Fibroblast of skin of left quadriceps (primary cell): Measurements from ENCODE around the gene PTPRN2.

Experiments used
- DNase-seq, 2 experiments: peaks; one replicate each; pipeline ENCODE4 v3.0.0-alpha.2; 2013; ENCODE audit warnings: low read depth in 2 of 2

Gene PTPRN2

DNA sequence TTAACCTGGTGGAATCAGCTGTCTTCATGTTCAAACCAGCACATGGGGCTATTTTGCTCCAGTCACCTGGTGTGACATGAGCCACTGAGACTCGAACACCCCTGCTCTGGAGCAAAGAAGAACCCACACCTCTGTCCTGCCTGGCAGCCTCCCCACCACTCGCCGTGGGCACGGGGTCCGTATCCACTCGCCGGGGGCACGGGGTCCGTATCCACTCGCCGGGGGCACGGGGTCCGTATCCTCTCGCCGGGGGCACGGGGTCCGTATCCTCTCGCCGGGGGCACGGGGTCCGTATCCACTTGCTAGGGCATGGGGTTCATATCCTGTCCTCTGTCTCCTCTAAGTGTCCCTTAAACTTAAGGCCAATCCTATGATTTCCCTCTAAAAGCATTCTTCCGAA, 558.7 kb downstream of the PTPRN2 start:
- no peak for DNase-seq

DNA sequence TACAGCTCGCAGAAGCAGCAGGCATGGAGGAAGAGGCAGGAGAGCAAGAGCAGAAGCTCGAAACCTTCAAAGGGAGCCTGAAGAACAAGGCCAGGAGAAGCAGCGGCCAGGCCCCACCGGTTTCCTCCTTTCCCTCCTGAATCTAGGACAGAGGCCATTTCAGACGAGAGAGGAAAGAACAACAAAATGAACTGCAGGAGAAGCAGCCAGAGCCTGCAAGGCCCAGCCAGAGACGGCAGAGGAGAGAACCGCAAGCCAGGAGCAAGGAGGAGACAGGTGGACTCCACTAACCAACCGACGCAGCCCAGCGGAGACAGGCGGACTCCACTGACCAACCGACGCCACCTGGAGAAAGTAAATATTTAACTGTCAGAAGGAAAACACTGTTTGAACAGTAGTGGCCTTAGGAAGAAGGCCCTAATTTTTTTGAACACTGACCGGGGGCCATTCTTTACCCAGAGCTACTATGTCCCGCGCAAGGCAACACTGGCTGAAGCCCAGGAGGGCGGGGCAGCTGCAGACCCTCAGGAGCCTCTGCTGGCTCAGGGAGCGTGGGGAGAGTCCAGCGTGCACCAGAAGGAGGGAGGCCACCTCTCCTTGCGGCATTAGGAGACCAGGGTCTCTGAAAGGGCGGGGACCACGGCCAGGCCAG, 559.2 kb downstream of the PTPRN2 start:
- no peak for DNase-seq

DNA sequence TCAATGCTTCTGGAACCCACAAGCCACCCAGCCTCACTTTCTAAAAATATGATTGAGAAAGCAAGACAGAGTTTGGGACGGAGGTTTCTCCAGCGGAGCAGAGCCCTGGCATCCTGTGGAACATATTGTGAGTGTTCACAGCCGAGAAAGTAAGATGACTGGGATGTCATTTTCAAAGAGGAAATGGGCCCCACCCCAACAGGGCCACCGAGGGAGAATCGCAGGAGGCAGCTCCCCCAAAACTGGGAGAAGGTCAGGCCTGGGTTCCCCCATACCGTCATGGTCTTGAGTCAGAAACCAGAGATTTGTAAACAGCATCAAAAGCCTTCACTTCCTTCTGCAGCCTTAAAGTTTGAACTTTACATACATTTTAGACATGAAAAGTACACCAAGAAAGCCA, 560.0 kb downstream of the PTPRN2 start:
- DNase-seq: no peak

DNA sequence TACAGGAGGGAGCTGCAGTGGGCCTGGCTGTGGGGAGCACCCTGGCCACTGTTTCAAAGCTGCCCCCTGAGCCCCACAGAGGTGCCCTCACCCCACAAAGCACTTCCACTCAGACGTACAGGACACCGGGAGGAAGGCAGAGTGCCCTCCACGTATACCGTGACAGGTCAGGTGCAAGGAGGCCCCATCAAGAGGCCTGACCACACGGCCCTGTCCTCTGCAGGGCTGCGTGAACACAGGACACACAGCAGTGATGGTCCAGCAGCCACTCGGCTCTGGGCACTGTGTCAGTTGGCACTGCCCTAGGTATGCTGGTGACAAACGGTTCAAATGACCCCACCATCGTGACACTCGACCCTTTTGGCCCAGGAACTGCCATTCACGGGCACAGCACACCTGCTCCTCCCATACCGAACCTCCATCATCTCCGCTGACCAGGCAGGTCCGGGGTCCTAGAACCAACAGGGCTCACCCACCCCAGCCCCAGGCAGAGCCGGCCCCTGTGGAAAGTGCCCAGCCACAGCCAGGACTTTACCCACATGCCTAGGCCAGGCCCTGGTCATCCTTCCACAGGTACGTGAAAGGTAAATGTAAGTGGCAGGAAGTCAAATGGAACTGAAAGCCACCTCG, 560.9 kb downstream of the PTPRN2 start:
- no peak for DNase-seq

DNA sequence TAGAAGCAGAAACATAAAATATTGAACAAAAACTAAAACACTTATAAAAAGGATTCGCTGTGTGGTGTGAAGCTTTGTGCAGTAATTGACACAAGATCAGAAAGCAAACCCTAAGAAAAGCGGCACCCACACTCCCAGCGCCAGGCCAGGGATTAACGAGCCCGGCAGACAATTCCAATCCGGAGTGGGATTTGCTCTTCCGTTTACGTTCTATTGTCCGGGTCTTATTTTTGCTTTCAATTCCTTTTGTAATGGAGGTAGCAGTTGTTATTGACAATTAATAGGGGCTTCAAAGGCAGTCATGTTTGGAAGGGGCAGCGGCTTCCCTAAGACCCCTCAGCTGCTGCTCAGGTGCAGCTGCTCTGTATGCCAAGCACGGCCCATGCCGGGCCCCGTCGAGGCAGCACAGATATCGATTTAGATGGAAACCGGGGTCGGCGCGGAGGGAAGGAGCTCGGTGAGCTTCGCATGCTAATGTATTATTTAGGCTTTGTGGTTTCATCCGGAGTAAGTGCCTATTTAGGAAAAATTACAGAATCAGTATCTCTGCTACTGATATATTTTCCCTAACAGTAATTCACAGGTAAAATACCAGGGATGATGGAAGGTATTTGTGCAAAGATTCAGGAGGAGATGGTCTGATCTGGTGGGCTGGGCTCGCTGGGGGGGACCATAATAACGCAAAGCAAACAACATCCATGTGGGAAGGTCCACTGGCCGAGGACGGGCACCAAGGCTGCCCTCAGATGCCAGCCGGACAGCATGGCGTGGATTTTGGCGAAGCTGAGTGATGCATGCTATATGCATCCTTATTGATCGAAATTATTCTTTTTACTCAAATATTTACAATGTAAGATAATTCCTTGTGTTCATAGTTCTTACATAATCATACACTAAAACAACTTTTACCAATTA, 561.7 kb downstream of the PTPRN2 start:
- no peak for DNase-seq

DNA sequence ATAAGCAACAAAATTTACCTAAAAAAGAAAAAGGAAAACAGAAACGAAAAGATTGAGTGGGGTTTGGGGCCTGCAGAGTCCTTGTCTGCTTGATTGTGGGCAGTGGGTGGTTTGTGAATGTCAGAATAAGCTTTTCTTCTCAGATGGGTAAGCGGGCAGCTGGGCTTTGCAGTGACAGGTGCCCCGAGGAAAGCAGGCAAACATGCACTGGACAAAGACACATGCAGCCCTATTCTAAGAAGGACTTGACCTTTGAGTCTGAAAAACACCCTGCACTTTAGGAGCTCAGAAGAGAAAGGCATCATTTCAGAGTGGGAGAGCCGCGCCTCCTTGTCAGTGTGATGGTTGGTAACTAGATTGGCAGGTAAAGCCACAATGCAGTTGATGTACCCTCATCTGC, 562.7 kb downstream of the PTPRN2 start:
- no peak for DNase-seq

DNA sequence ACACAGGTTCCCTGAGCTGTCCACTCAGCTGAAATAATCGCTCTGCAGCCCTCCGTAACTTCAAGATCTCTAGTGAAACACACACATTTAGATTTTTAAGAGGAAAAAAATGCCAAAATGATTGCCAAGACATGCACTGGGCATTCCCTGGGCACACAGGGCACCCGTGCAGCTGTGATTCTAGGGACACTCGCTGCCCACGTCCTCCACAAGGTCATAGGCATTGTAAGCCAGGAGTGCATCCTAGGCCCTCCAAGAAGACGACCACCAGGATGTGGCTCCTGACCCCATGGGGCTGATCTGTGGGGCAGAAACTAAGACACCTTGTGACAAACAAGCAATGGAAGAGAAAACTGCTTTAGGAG, 563.3 kb downstream of the PTPRN2 start:
- no peak for DNase-seq

DNA sequence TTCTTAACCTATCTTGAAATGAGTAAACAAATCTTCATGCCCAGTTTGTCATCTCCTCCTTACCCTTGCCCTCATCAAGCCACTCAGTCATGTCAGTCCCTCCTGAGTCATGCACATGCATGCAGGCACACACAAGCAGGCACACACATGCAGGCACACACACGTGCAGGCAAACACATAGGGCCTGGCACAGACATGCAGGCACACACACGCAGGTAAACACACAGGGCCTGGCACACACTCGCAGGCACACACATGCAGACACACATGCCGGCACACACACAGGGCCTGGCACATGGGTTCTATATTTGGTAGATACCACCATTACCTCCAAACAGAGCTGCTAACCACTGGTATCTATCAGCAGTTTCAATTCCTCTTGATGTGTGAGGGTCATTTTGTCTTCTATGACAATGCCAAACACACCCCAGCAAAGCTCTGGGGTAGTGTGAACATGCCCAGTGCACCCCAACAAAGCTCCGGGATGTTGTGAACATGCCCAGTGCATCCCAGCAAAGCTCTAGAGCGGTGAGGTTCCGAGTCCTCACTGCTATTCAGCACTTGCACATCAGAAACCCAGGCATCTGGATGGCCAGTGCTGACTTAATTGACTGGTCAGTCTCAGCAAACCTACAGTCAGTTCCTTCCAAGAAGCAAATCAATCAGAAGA, 563.8 kb downstream of the PTPRN2 start:
- no peak for DNase-seq

DNA sequence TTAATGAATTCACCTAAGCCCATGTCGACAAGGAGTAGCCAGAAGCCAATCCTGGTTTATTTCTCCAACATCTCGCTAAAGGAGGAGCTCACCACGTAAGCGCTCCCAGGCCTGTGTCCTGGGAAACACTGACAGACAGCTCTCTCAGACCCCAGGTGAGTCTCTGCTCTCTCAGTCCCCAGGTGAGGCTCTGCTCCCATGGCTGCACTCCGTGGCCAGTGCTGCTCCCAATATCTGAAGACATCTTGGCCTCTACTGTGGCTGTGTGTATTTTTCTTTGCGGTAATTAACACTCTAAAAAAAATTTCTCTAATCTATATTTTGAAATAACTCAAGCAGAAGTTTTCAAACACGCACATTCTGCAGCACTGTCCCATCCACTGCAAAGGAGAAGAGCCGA, 564.5 kb downstream of the PTPRN2 start:
- DNase-seq: no peak

DNA sequence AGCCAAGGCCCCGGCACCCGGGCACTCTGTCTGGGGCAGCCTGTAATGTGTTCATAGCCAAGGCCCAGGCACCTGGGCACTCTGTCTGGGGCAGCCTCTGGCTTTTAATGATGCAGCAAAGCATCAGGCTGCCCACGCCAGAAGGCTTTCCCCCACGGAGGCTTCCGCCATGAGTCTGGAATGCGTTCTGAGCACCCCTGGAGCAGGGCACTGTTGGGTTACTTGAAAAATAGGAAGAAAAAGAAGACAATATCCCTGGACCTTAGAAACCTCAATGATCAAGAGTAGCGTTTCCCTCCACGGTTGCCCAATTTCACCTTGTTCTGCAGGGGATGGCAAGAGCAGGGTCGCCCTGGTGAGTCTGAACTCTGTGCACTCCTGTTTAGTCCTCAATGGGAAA, 565.0 kb downstream of the PTPRN2 start:
- no peak for DNase-seq

DNA sequence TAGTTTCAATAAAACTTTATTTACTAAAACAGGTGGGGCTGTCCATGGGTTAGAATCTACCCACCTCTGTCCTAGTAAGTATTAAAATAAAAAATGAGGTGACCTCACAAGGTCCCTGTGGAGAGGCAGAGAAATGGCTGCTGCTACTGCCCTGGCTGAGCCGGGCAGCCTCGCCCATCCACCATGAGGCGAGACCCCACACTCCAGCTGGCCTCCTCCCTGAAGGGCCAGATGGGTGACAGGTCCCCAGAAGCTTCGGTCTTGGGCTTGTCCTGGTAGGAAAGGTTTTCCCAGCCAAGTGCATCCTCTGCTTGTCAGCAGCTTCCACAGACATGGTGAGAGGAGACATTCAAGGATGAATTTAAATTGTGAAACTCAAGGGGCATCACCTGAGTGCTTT, 565.8 kb downstream of the PTPRN2 start:
- DNase-seq: no peak

DNA sequence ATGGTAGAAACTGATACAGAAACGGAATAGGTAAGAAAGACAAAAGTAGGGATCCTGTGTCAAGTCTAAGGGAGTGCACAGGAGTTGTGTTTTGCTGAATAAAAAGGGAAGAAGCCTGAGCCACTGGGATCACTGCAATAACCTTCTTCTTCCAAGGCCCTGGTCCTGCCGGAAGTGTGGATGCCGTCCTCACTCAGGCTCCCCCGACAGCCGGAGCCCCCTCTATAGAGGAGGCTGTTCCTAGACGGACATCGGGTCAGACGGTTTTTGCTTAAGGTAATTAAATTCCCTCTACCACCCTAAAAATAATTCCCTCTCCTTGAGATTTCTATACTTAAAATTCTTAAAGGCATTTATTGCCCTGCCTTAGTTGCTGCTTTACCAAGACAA, 566.9 kb downstream of the PTPRN2 start:
- no peak for DNase-seq

DNA sequence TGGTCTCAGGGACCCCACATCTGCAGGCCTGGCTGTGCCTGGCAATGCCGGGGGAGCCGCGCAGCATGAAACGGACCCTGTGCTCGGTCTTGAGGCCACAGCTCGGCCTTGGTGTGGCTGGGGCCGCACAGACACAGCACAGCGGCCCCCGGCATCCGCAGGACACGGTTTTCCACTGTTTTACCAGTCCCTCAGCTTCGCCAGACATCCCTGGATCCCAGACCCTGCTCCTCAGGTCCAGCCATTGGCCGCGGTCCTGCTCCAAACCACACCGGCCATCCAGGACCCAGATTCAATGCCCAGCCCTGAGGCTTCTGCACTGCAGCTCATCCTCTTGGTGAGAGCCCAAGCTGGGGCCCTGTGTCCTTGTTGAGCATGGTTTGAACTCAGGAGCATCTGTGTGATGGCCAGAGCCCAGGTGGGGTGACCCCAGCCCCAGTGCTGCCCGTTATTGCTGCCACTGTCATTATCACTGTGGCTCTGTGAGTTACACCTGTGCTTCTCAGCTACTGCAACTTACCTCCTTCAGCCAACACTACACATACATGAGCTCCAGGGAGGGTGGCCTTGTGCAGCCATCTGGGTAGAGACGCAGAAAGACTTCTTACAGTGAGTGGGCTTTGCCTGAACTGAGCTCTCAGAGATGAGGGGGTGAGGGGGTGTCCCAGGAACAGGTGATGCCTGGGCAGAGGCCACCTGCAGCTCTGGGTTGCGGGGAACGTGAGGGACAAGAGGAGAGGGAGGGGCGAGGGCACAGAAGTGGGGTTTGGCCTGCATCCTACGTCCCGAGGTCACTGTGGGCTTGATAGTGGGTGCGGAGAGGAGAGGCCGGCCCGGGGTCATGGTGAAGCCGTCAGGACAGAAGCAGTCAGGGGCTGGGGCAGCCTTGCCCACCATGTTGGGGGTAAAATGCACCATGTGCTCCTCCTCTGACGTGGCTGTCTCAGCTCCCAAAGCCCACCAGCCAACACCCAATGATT, 567.6 kb downstream of the PTPRN2 start:
- DNase-seq: no peak

DNA sequence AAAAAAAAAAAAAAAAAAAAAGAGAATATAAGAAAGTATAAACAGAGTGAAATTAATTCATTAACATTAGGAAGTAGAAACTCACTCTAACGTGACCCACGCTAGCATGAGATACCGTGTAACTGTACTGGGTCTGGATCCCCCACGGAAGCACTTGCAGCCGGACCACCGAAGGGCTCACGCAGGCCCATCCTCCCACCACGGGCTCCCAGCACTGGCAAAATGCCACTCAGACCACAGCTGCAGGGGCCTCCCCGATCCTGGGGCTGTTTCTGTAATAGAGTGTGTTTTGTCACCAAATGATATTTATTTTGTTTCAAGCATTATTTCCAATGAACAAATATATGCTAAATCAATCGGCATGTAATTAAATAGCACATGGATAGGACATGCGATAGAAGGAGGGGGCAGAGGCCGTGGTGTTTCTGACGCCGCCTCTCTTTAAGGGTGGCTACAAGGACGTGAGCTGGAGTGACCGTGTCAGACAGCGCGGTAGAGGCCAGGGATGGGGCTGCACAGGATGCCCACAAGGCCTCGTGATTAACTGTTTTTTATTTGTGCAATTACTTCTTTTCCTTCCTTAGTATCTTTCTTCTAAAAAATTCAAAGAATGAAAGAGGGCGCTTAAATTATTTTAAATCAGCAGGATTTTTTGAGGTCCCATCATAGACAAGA, 568.5 kb downstream of the PTPRN2 start:
- no peak for DNase-seq

DNA sequence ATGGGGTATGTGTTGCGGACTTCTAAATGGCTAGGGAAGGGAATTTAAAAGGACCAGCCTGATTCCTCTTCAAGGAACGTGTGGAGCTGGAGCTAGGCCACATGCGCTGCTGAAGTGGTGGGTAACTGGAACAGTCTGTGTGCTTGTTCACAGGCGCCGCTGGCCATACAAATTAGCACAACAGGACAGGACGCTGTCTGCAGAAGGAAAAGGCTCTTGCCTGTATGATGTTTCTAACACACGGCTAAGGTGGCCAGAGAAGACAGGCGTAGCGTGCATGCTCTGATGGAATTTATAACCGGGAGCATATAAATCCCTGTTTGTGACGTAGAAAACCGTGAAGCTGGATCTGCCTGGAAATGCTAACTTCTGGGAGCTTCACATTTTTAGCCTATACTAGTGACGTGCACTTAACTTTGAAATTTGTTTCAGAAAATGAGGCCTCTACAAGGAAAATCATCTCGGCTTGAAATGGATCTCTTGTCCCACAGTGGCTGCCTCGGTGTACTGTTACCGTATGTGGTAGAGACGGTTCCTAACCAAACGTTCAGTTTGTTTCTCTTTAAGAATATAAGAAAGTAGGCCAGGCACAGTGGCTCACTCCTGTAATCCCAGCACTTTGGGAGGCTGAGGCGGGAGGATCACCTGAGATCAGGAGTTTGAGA, 569.4 kb downstream of the PTPRN2 start:
- DNase-seq: no peak

DNA sequence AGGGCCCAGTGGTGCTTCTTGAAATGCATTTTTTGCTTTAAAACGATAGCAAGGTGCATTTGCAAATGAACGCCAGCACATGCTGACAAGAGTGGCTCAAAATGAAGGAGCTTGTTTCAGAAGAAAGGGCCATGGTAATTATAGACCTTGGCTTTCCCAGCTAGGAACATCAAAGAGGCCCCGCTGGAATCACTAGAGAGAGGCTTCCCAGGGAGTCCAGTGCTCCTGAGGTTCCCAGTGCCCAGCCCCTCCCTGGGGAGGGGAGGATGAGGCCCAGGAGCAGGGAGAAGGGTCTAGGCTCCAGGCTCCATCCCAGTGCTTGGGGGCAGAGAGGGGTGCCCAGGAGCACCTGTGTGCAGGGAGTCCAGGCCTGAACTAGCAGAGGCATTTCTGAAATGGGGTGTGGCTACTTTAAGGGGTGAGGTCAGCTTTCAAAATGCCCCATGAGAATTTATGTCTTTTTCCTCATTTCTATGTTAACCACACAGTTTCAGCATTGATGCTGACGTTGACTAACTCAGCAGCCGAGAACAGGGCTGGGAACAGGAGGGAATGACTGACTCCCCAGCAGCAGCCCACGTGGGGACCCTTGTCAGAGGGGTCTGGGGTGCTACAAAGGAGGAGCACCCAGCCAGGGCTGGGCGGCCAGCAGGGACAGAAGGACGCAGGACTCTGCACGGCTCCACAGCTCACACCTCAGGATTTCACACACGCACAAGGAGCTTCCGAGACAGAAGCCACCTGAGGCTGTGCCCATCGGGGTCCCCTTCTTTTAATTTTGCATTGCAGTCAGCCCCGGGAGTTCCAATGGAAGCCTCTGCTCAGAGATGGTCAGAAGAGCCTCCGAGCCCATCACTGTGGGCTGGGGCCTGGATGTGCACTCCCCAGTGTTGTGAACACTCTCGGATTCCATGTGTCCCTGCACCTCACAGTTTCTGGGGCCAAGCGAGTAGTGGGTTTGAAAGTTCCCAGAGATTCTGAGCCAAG, 570.2 kb downstream of the PTPRN2 start:
- no peak for DNase-seq

DNA sequence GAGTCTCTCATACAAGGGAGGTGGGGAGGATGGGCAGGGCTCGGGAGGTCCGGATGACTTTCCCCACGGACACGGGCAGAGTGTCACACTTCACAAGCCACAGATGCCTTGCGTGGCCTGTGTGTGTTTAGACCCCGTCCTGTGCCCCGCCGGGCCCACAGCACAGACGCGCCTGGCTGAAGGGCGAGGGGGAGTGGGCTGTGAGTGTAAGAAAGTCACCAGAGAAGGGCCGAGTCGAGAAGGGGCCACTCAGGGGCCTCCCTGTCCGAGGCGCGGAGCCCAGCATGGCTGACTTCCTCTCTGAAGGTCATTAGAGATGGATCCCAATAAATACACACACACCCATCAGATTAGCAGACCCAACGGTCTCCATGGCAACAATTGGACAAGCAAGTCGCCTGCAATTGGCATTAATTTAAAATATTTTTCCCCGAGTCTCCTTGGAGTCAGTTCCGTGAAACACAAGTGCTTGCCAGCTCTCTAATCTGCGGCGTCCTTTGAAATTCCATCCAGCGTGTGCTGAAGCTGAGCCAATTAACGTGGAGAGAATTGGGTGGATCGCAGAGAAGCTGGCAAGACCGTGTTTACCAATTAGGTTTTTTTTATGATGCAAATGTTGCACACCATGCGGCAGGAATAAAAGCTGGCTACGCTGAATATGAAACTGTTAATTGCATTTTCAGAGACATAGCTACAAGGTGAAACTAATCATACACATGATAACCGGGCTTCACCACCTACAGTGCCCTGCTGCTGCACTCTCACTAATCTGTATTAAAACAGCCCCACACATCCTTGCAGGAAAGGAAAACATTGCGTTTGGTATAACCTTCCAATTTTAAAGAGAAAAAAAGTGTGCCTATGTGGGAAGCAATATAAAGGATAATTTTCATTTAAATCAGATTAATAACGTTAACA, 571.2 kb downstream of the PTPRN2 start:
- DNase-seq: no peak
